ENCODE data around the gene TBC1D16. TPM values are rescaled to one million over a fixed set of nuclear protein-coding genes. Genes with fewer than 3 reads are reported as not detected.
A peak's percentile ranks its signal among the peaks of the same experiment; 100 is the strongest.

TBC1D16 gene
- total RNA-seq, 1 donor: 68.8 TPM

- H3K27me3 ChIP-seq (ENCODE audit: insufficient read depth, low read length): peaks cover 40% of the 10 kb centered on the region
- TF ChIP-seq, protein P1, sequence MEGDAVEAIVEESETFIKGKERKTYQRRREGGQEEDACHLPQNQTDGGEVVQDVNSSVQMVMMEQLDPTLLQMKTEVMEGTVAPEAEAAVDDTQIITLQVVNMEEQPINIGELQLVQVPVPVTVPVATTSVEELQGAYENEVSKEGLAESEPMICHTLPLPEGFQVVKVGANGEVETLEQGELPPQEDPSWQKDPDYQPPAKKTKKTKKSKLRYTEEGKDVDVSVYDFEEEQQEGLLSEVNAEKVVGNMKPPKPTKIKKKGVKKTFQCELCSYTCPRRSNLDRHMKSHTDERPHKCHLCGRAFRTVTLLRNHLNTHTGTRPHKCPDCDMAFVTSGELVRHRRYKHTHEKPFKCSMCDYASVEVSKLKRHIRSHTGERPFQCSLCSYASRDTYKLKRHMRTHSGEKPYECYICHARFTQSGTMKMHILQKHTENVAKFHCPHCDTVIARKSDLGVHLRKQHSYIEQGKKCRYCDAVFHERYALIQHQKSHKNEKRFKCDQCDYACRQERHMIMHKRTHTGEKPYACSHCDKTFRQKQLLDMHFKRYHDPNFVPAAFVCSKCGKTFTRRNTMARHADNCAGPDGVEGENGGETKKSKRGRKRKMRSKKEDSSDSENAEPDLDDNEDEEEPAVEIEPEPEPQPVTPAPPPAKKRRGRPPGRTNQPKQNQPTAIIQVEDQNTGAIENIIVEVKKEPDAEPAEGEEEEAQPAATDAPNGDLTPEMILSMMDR (IDR thresholded peaks at IDR 0.05; ENCODE audit: extremely low read depth, low read depth, low read length): no peak
- peak; percentile 79 for DNase-seq (ENCODE audit: insufficient read length, low spot score, missing footprints)
Measured at GRCh38 chr17:79932451-79933306, 103.0 kb downstream of the TBC1D16 start.

DNA sequence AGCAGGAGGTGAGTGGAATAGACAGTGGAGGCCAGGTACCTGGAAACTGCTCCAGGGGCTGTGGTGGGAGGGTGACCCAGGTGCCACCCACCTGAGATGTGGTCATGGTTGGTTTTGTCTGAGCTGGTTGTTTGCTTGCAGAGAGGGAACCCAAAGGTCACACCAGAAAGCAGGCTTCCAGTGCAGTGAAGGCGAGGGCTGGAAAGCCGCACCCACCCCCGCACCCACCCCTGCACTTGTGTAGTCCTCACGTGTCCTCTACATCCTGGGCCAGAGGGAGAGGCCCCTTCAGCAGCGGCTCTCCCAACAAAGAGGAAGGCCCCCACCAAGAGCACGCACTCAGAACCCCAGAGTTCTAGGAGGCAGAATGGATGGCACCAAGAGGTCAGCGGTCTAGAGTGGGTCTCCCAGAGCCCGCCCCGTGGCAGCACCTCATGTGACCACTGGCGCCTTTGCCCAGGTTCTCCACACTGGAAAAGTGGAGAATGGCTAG lies 103.8 kb downstream of the TBC1D16 start:
- no peak overlapping the region for H2AFZ ChIP-seq (ENCODE audit: low read length)
- TF ChIP-seq, protein P1 (IDR thresholded peaks at IDR 0.05; ENCODE audit: extremely low read depth, low read depth, low read length): no peak
- H3K4me1 ChIP-seq (ENCODE audit: insufficient read depth, low read length): peaks cover 8% of the 10 kb centered on the region
- H3K27me3 ChIP-seq (ENCODE audit: insufficient read depth, low read length): peaks cover 40% of the 10 kb centered on the region
- no peak overlapping the region for H3K4me2 ChIP-seq (ENCODE audit: insufficient read depth, low read length)
- no peaks in the 10 kb centered on the region for H3K79me2 ChIP-seq (ENCODE audit: insufficient read depth, low read length)
- no peak for DNase-seq (ENCODE audit: insufficient read length, low spot score, missing footprints)
- no peak overlapping the region for H3K27ac ChIP-seq (ENCODE audit: low read depth, low read length)
- H3K36me3 ChIP-seq (ENCODE audit: insufficient read depth, low read length): no peaks in the 10 kb centered on the region
- H3K9me3 ChIP-seq (ENCODE audit: low read depth, low read length): no peaks in the 10 kb centered on the region
- H4K20me1 ChIP-seq (ENCODE audit: insufficient read depth, low read length): no peaks in the 10 kb centered on the region
- H3K4me3 ChIP-seq (ENCODE audit: insufficient read depth, low read length): no peak overlapping the region

More at GRCh38 chr17:79932451-79933306, 103.0 kb downstream of the TBC1D16 start:
- H3K79me2 ChIP-seq (ENCODE audit: insufficient read depth, low read length): no peaks in the 10 kb centered on the region
- no peak overlapping the region for H3K4me2 ChIP-seq (ENCODE audit: insufficient read depth, low read length)
- H3K27ac ChIP-seq (ENCODE audit: low read depth, low read length): no peak overlapping the region
- no peak overlapping the region for H2AFZ ChIP-seq (ENCODE audit: low read length)
- H3K36me3 ChIP-seq (ENCODE audit: insufficient read depth, low read length): no peaks in the 10 kb centered on the region
- H3K9me3 ChIP-seq (ENCODE audit: low read depth, low read length): no peaks in the 10 kb centered on the region
- no peak overlapping the region for H3K4me3 ChIP-seq (ENCODE audit: insufficient read depth, low read length)
- H3K4me1 ChIP-seq (ENCODE audit: insufficient read depth, low read length): peaks cover 8% of the 10 kb centered on the region
- H4K20me1 ChIP-seq (ENCODE audit: insufficient read depth, low read length): no peaks in the 10 kb centered on the region

DNA sequence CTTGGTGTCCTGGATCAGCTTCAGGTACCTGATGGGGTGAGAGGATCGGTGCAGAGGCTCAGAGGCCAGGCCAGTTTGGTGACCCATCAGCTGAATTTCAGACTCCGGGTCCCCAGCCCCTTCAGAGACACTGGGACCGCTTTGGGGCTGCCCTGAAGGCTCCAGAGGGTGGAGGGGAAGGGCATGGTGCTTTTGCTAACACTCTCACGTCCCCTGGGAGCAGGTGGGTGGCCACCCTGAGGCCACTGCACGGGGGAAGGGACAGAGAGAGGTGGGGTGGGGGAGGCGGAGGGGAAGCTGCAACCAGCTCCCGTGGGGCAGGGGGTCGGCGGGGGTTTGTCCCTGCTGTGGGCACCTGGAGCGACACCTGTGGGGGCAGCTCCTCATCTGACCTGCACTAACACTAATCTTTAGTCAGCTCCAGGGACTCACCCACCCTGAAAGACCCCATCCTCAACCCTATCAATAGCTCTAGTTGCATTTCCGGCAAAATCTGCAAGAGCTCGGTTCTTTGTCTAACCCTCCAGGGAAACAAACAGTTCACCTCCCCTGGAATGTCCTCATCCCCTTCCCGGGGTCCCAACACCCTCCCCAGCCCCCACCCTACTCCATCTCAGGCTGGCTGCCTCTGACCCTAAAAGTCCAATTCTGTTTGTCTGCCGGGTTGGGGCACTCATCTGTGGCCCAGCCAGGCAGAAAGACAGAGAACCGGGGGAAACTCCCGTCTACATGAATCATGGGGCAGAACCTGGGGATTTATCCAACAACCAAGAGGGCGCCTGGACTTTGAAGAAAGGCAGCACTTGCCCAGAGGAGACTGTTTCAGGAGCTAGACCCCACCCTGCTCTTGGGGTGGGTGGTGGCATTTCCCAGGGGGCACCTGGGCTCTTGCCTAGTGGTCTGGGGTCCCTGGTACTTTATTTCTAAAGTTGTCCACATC lies 104.5 kb downstream of the TBC1D16 start:
- no peaks in the 10 kb centered on the region for H3K36me3 ChIP-seq (ENCODE audit: insufficient read depth, low read length)
- H3K27me3 ChIP-seq (ENCODE audit: insufficient read depth, low read length): peaks cover 40% of the 10 kb centered on the region
- H4K20me1 ChIP-seq (ENCODE audit: insufficient read depth, low read length): no peaks in the 10 kb centered on the region
- TF ChIP-seq, protein P1 (IDR thresholded peaks at IDR 0.05; ENCODE audit: extremely low read depth, low read depth, low read length): no peak
- no peak overlapping the region for H3K27ac ChIP-seq (ENCODE audit: low read depth, low read length)
- H3K9me3 ChIP-seq (ENCODE audit: low read depth, low read length): no peaks in the 10 kb centered on the region
- H2AFZ ChIP-seq (ENCODE audit: low read length): no peak overlapping the region
- no peak overlapping the region for H3K4me2 ChIP-seq (ENCODE audit: insufficient read depth, low read length)
- peaks cover 8% of the 10 kb centered on the region for H3K4me1 ChIP-seq (ENCODE audit: insufficient read depth, low read length)
- no peak overlapping the region for H3K4me3 ChIP-seq (ENCODE audit: insufficient read depth, low read length)
- DNase-seq (ENCODE audit: insufficient read length, low spot score, missing footprints): no peak
- no peaks in the 10 kb centered on the region for H3K79me2 ChIP-seq (ENCODE audit: insufficient read depth, low read length)
